Endodermal cell (in vitro differentiated cells): ENCODE data around the gene TXNRD3. TPM values are rescaled to one million over a fixed set of nuclear protein-coding genes. Genes with fewer than 3 reads are reported as not detected.

ENCODE experiments used
- DNase-seq: peaks from one replicate; pipeline ENCODE4 v3.0.0-alpha.2; 2017
- H3K27ac ChIP-seq: 2 replicates; pipeline ENCODE4 v1.5.1; 2013; ENCODE audit warnings: mild to moderate bottlenecking, low read depth, low read length, moderate library complexity
- H3K27me3 ChIP-seq: 2 replicates; pipeline ENCODE4 v1.6.1; 2013; ENCODE audit warnings: mild to moderate bottlenecking, low read length, moderate library complexity; ENCODE audit not compliant: insufficient read depth, control insufficient read depth, poor library complexity, severe bottlenecking
- H3K36me3 ChIP-seq: 2 replicates; pipeline ENCODE4 v1.7.0; 2013; ENCODE audit warnings: mild to moderate bottlenecking, low read length, moderate library complexity; ENCODE audit not compliant: control insufficient read depth, insufficient read depth
- H3K4me1 ChIP-seq: one replicate; pipeline ENCODE4 v1.7.0; 2013; ENCODE audit warnings: low read length; ENCODE audit not compliant: control insufficient read depth, insufficient read depth
- H3K4me3 ChIP-seq: 2 replicates; pipeline ENCODE4 v1.5.1; 2013; ENCODE audit warnings: mild to moderate bottlenecking, low read length, moderate library complexity
- H3K9ac ChIP-seq: 2 replicates; pipeline ENCODE4 v1.6.1; 2013; ENCODE audit warnings: mild to moderate bottlenecking, low read length, moderate library complexity; ENCODE audit not compliant: poor library complexity, severe bottlenecking; ENCODE audit errors: extremely low read depth
- H3K9me3 ChIP-seq: 2 replicates; pipeline ENCODE4 v1.6.1; 2013; ENCODE audit warnings: mild to moderate bottlenecking, low read length, moderate library complexity; ENCODE audit not compliant: control insufficient read depth
- H3K27ac Mint-ChIP-seq: 2 replicates; pipeline ENCODE4 v1.8.0; 2020; ENCODE audit warnings: mixed read lengths
- H3K27me3 Mint-ChIP-seq: 2 replicates; pipeline ENCODE4 v1.8.0; 2021; ENCODE audit warnings: mild to moderate bottlenecking, mixed read lengths; ENCODE audit not compliant: insufficient read depth
- H3K36me3 Mint-ChIP-seq: 2 replicates; pipeline ENCODE4 v1.8.0; 2020; ENCODE audit warnings: low read depth, mixed read lengths
- H3K4me1 Mint-ChIP-seq: 2 replicates; pipeline ENCODE4 v1.8.0; 2020; ENCODE audit warnings: mixed read lengths
- H3K4me3 Mint-ChIP-seq: 2 replicates; pipeline ENCODE4 v1.8.0; 2020; ENCODE audit warnings: mild to moderate bottlenecking, moderate library complexity, mixed read lengths
- H3K9me3 Mint-ChIP-seq: 2 replicates; pipeline ENCODE4 v1.8.0; 2020; ENCODE audit warnings: mild to moderate bottlenecking, mixed read lengths
- CTCF ChIP-seq: fragments of 200-600 bp; sonication (generic); conservative IDR thresholded peaks from 2 replicates; pipeline ENCODE4 v1.5.0; 2021; ENCODE audit warnings: antibody characterized with exemption, mild to moderate bottlenecking
- WGBS, 2 experiments: methylation state at CpG; one replicate each; pipeline versions ENCODE4 v1.1.5 to v1.1.7; 2013; ENCODE audit warnings: missing lambda C conversion rate in 2 of 2, mixed read lengths in 1 of 2; ENCODE audit not compliant: insufficient coverage in 1 of 2, insufficient read length in 1 of 2; 5-methylcytosine and 5-hydroxymethylcytosine counted together
- total RNA-seq, 2 donors: library from RNA; stranded (reverse); fragmentation: NEBNext Ultra II Directional in 1 of 2; extraction: Animal tissue kit (Norgen Biotek cat#: 25700) in 1 of 2; gene quantifications; 2 replicates in 1 of 2; 3 replicates in 1 of 2; pipeline ENCODE4 v1.2.1, GENCODE V29; 2021

The TXNRD3 gene
- total RNA-seq, 2 donors from 2014 or later: 13.1 to 18.1 TPM

- no peaks in the 10 kb centered on the region for H3K36me3 Mint-ChIP-seq
- Histone ChIP-seq H3K27me3 (peaks cover 13% of the 10 kb centered on the region), H3K4me1 (no peaks in the 10 kb centered on the region), H3K9ac (no peak overlapping the region), H3K27ac (no peak overlapping the region), H3K36me3 (no peaks in the 10 kb centered on the region), H3K4me3 (no peak overlapping the region), H3K9me3 (no peaks in the 10 kb centered on the region)
- no peak overlapping the region for H3K27ac Mint-ChIP-seq
- WGBS, 2 experiments: 54 to 71% methylated on average over 5 of the region's 5 CpGs
- H3K4me3 Mint-ChIP-seq: no peak overlapping the region
- TF ChIP-seq CTCF: peak; percentile 64
- H3K9me3 Mint-ChIP-seq: peaks cover 2% of the 10 kb centered on the region
- peaks cover 26% of the 10 kb centered on the region for H3K27me3 Mint-ChIP-seq
- peak; percentile 73 for DNase-seq
- no peaks in the 10 kb centered on the region for H3K4me1 Mint-ChIP-seq
These were observed 9.8 kb upstream of the TXNRD3 start for GRCh38 chr3:126664591-126665214.

GRCh38 chr3:126663750-126664149, 8.8 kb upstream of the TXNRD3 start:
- no peak for DNase-seq
- H3K27me3 Mint-ChIP-seq: peaks cover 26% of the 10 kb centered on the region
- no peaks in the 10 kb centered on the region for H3K9me3 ChIP-seq
- H3K27ac Mint-ChIP-seq: no peak overlapping the region
- H3K27me3 ChIP-seq: peaks cover 13% of the 10 kb centered on the region
- H3K36me3 ChIP-seq: no peaks in the 10 kb centered on the region
- TF ChIP-seq CTCF: no peak
- H3K36me3 Mint-ChIP-seq: no peaks in the 10 kb centered on the region
- H3K4me3 Mint-ChIP-seq: no peak overlapping the region
- no peaks in the 10 kb centered on the region for H3K4me1 ChIP-seq
- H3K4me3 ChIP-seq: no peak overlapping the region
- H3K9me3 Mint-ChIP-seq: peaks cover 4% of the 10 kb centered on the region
- H3K9ac ChIP-seq: no peak overlapping the region
- H3K4me1 Mint-ChIP-seq: no peaks in the 10 kb centered on the region
- H3K27ac ChIP-seq: no peak overlapping the region
- 83 to 97% methylated on average over 5 to 8 of the region's 8 CpGs for WGBS, 2 experiments

- 88 to 97% methylated on average over 3 to 4 of the region's 4 CpGs for WGBS, 2 experiments
- Histone ChIP-seq H3K27ac (no peak overlapping the region), H3K9me3 (no peaks in the 10 kb centered on the region), H3K4me3 (no peak overlapping the region), H3K4me1 (no peaks in the 10 kb centered on the region), H3K27me3 (peaks cover 13% of the 10 kb centered on the region), H3K36me3 (no peaks in the 10 kb centered on the region), H3K9ac (no peak overlapping the region)
- no peaks in the 10 kb centered on the region for H3K4me1 Mint-ChIP-seq
- peaks cover 30% of the 10 kb centered on the region for H3K27me3 Mint-ChIP-seq
- H3K27ac Mint-ChIP-seq: no peak overlapping the region
- H3K36me3 Mint-ChIP-seq: no peaks in the 10 kb centered on the region
- DNase-seq: no peak
- no peak for TF ChIP-seq CTCF
- H3K4me3 Mint-ChIP-seq: no peak overlapping the region
- peaks cover 9% of the 10 kb centered on the region for H3K9me3 Mint-ChIP-seq
These were observed 8.3 kb upstream of the TXNRD3 start for GRCh38 chr3:126663257-126663656.
